ENCODE data around the gene FAM83D.
A peak's percentile ranks its signal among the peaks of the same experiment; 100 is the strongest.
"Not testable (repeated sequence)": the region's sequence is repeated elsewhere in the genome, so short reads cannot be mapped to it uniquely, and the experiment has no call there.

FAM83D gene

DNA sequence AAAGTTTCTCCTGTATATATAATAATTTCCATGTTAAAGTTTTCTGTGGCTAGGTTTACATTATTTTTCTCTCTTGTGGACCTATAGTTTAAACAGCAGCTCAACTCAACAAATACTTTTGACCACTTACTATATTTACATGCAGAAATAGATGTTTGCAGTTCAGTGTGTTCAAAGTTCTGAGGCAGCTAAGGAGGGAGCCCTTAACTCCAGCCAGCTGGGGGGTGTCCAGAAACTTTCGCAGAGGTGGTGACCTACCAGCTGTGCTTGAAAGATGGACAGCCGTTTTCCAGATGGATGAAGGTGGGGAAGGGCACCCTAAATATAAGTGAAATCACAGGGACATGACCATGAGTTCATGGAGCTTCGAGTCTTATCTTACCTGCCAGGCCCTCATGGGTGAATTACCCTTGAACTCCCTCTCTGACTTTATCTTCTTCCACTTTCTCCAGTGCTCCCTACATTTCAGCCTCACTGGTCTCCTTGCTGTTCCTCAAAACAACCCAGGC lies 69.4 kb downstream of the FAM83D start:
- no peaks in the 10 kb centered on the region for H3K4me1 ChIP-seq (ENCODE audit: control extremely low read depth in 1 of 4, control insufficient read depth in 4 of 4, insufficient read depth in 4 of 4, low read length in 3 of 4)
- 97% methylated on average over 3 of the region's 3 CpGs for WGBS (ENCODE audit: insufficient coverage)
- H3K4me3 ChIP-seq (ENCODE audit: control insufficient read depth in 1 of 7, extremely low read depth in 1 of 7, insufficient read depth in 4 of 7, low read depth in 2 of 7, low read length in 6 of 7): no peak overlapping the region
- peaks cover 10 to 74% (median 34%) of the 10 kb centered on the region in 4 experiments for H3K36me3 ChIP-seq (ENCODE audit: control insufficient read depth in 4 of 4, insufficient read depth in 4 of 4, low read length in 3 of 4)
- H3K27ac ChIP-seq (ENCODE audit: insufficient read depth in 1 of 2, low read depth in 1 of 2, low read length in 2 of 2, poor library complexity in 1 of 2, severe bottlenecking in 2 of 2): no peak overlapping the region
- no peaks in the 10 kb centered on the region for H3K27me3 ChIP-seq (replicated peaks in 2 of 5; ENCODE audit: control insufficient read depth in 4 of 5, insufficient read depth in 5 of 5, low read length in 4 of 5)
- no peaks in the 10 kb centered on the region for H3K9me3 ChIP-seq (ENCODE audit: control extremely low read depth in 1 of 5, control insufficient read depth in 4 of 5, insufficient read depth in 2 of 5, low read depth in 1 of 5, low read length in 4 of 5)
- ChIA-PET CTCF (interaction anchor here (1.1 to 1.2 kb wide), 2 partner anchors 14 to 31 kb away, joined by 3 to 5 read pairs; no protein-coding TSS in a partner anchor), POLR2A (interaction anchor here (0.7 kb wide), 1 partner anchor 100 kb away, joined by 3 read pairs; no protein-coding TSS in a partner anchor)
- no peak for DNase-seq

- CTCF ChIA-PET: interaction anchor here (1.2 kb wide), 2 partner anchors 12 to 27 kb away, joined by 4 to 5 read pairs; no protein-coding TSS in a partner anchor
Observed at GRCh38 chr20:38996866-38997265, 70.6 kb downstream of the FAM83D start.

DNA sequence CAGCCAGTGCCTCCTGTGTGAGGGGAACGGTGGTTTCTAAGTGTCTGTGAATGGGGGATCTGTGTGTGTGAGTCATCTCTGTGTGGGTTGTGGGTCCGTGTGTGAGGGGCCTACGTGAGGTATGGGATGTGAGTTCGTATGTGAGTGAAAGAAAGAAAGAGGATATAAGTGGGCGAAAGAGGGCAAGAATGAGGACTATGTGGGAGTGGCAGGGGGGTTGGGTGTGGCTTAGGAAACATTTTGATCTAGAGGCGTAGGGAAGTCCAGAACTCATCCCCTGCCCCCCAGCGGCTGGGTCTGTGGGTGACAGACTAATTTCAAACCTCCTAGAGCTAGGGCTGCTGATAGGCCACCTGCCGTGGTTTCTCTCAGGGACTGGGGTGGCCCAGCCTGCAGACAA lies 71.4 kb downstream of the FAM83D start:
- Histone ChIP-seq H3K9me3 (ENCODE audit: control extremely low read depth in 1 of 5, control insufficient read depth in 4 of 5, insufficient read depth in 2 of 5, low read depth in 1 of 5, low read length in 4 of 5) (no peaks in the 10 kb centered on the region), H3K27me3 (replicated peaks in 2 of 5; ENCODE audit: control insufficient read depth in 4 of 5, insufficient read depth in 5 of 5, low read length in 4 of 5) (no peaks in the 10 kb centered on the region), H3K4me1 (ENCODE audit: control extremely low read depth in 1 of 4, control insufficient read depth in 4 of 4, insufficient read depth in 4 of 4, low read length in 3 of 4) (no peaks in the 10 kb centered on the region), H3K4me3 (ENCODE audit: control insufficient read depth in 1 of 7, extremely low read depth in 1 of 7, insufficient read depth in 4 of 7, low read depth in 2 of 7, low read length in 6 of 7) (no peak overlapping the region), H3K36me3 (ENCODE audit: control insufficient read depth in 4 of 4, insufficient read depth in 4 of 4, low read length in 3 of 4) (peaks cover 15 to 72% (median 49%) of the 10 kb centered on the region in 4 experiments), H3K27ac (ENCODE audit: insufficient read depth in 1 of 2, low read depth in 1 of 2, low read length in 2 of 2, poor library complexity in 1 of 2, severe bottlenecking in 2 of 2) (no peak overlapping the region)
- ChIA-PET POLR2A (no interaction called here), CTCF (interaction anchor here (0.5 kb wide), 1 partner anchor 14 kb away, joined by 3 read pairs; no protein-coding TSS in a partner anchor)
- DNase-seq: peak in 1 of 3 donors; percentile 6
- 93% methylated on average over 8 of the region's 8 CpGs for WGBS (ENCODE audit: insufficient coverage)

More at GRCh38 chr20:38996866-38997265, 70.6 kb downstream of the FAM83D start:
- not testable (repeated sequence) for H3K27me3 ChIP-seq (replicated peaks in 2 of 5; ENCODE audit: control insufficient read depth in 4 of 5, insufficient read depth in 5 of 5, low read length in 4 of 5); DNase-seq; H3K9me3 ChIP-seq (ENCODE audit: control extremely low read depth in 1 of 5, control insufficient read depth in 4 of 5, insufficient read depth in 2 of 5, low read depth in 1 of 5, low read length in 4 of 5); H3K4me1 ChIP-seq (ENCODE audit: control extremely low read depth in 1 of 4, control insufficient read depth in 4 of 4, insufficient read depth in 4 of 4, low read length in 3 of 4); H3K4me3 ChIP-seq (ENCODE audit: control insufficient read depth in 1 of 7, extremely low read depth in 1 of 7, insufficient read depth in 4 of 7, low read depth in 2 of 7, low read length in 6 of 7); H3K27ac ChIP-seq (ENCODE audit: insufficient read depth in 1 of 2, low read depth in 1 of 2, low read length in 2 of 2, poor library complexity in 1 of 2, severe bottlenecking in 2 of 2)
- POLR2A ChIA-PET: interaction anchor here (0.7 kb wide), 1 partner anchor 34 kb away, joined by 3 read pairs; no protein-coding TSS in a partner anchor
- WGBS (ENCODE audit: insufficient coverage): 83% methylated on average over 1 of the region's 1 CpG
- peaks cover 11 to 71% (median 44%) of the 10 kb centered on the region in 4 experiments for H3K36me3 ChIP-seq (ENCODE audit: control insufficient read depth in 4 of 4, insufficient read depth in 4 of 4, low read length in 3 of 4)

GRCh38 chr20:38999217-38999616 lies 73.0 kb downstream of the FAM83D start:
- H3K27me3 ChIP-seq (replicated peaks in 2 of 5; ENCODE audit: control insufficient read depth in 4 of 5, insufficient read depth in 5 of 5, low read length in 4 of 5): no peaks in the 10 kb centered on the region
- no peak for DNase-seq
- no peaks in the 10 kb centered on the region for H3K4me1 ChIP-seq (ENCODE audit: control extremely low read depth in 1 of 4, control insufficient read depth in 4 of 4, insufficient read depth in 4 of 4, low read length in 3 of 4)
- no peak overlapping the region for H3K27ac ChIP-seq (ENCODE audit: insufficient read depth in 1 of 2, low read depth in 1 of 2, low read length in 2 of 2, poor library complexity in 1 of 2, severe bottlenecking in 2 of 2)
- ChIA-PET POLR2A (no interaction called here), CTCF (interaction anchor here (1.4 kb wide), 2 partner anchors 15 to 33 kb away, joined by 3 read pairs; no protein-coding TSS in a partner anchor)
- WGBS (ENCODE audit: insufficient coverage): 98% methylated on average over 3 of the region's 3 CpGs
- peaks cover 15 to 78% (median 54%) of the 10 kb centered on the region in 4 experiments for H3K36me3 ChIP-seq (ENCODE audit: control insufficient read depth in 4 of 4, insufficient read depth in 4 of 4, low read length in 3 of 4)
- no peak overlapping the region for H3K4me3 ChIP-seq (ENCODE audit: control insufficient read depth in 1 of 7, extremely low read depth in 1 of 7, insufficient read depth in 4 of 7, low read depth in 2 of 7, low read length in 6 of 7)
- H3K9me3 ChIP-seq (ENCODE audit: control extremely low read depth in 1 of 5, control insufficient read depth in 4 of 5, insufficient read depth in 2 of 5, low read depth in 1 of 5, low read length in 4 of 5): no peaks in the 10 kb centered on the region

- peaks cover 15 to 78% (median 56%) of the 10 kb centered on the region in 4 experiments for H3K36me3 ChIP-seq (ENCODE audit: control insufficient read depth in 4 of 4, insufficient read depth in 4 of 4, low read length in 3 of 4)
- CTCF ChIA-PET: interaction anchor here (1.4 kb wide), 1 partner anchor 34 kb away, joined by 3 read pairs; no protein-coding TSS in a partner anchor
- 98% methylated on average over 6 of the region's 6 CpGs for WGBS (ENCODE audit: insufficient coverage)
Observed at GRCh38 chr20:38999965-39000910, 74.0 kb downstream of the FAM83D start.

More at GRCh38 chr20:38999965-39000910, 74.0 kb downstream of the FAM83D start:
- POLR2A ChIA-PET: no interaction called here
- Histone ChIP-seq H3K9me3 (ENCODE audit: control extremely low read depth in 1 of 5, control insufficient read depth in 4 of 5, insufficient read depth in 2 of 5, low read depth in 1 of 5, low read length in 4 of 5) (no peaks in the 10 kb centered on the region), H3K27me3 (replicated peaks in 2 of 5; ENCODE audit: control insufficient read depth in 4 of 5, insufficient read depth in 5 of 5, low read length in 4 of 5) (no peaks in the 10 kb centered on the region), H3K4me3 (ENCODE audit: control insufficient read depth in 1 of 7, extremely low read depth in 1 of 7, insufficient read depth in 4 of 7, low read depth in 2 of 7, low read length in 6 of 7) (no peak overlapping the region), H3K27ac (ENCODE audit: insufficient read depth in 1 of 2, low read depth in 1 of 2, low read length in 2 of 2, poor library complexity in 1 of 2, severe bottlenecking in 2 of 2) (no peak overlapping the region), H3K4me1 (ENCODE audit: control extremely low read depth in 1 of 4, control insufficient read depth in 4 of 4, insufficient read depth in 4 of 4, low read length in 3 of 4) (no peaks in the 10 kb centered on the region)
- DNase-seq: no peak
